IPS-18c (cell line): ENCODE data around the gene PGBD4.

Experiments used
- H3K4me3 ChIP-seq: 2 replicates; pipeline ENCODE4 v1.7.0; 2013; ENCODE audit warnings: low read depth, mild to moderate bottlenecking, low read length, moderate library complexity; ENCODE audit not compliant: insufficient read depth
- H3K9me3 ChIP-seq: one replicate; pipeline ENCODE4 v1.6.1; 2013; ENCODE audit warnings: mild to moderate bottlenecking, low read length, moderate library complexity; ENCODE audit not compliant: control insufficient read depth, insufficient read depth

Gene PGBD4

DNA sequence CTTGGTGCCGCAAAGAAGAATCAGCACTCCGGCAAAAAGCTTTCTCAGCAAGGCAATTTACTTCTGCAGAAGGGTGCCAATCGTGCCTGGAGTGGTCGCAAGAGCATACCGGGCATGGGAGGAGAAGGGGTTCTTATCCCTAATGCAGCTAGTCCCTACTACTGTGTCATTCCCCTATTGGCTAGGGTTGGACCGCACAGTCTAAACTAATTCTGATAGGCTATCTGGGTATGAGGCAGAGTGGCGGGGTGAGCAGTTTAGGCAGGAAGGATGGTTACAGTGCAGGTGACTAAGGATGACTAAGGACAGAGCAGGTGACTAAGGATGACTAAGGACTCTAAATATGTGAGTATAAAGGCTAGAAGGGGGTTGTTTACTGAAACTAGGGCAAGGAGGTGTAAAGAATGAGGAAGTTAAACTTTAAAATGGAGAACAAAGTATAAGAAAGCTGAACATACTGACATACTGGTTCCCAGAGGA is 52.9 kb downstream of the PGBD4 start:
- Histone ChIP-seq H3K9me3 (peaks cover 5% of the 10 kb centered on the region), H3K4me3 (no peak overlapping the region)

DNA sequence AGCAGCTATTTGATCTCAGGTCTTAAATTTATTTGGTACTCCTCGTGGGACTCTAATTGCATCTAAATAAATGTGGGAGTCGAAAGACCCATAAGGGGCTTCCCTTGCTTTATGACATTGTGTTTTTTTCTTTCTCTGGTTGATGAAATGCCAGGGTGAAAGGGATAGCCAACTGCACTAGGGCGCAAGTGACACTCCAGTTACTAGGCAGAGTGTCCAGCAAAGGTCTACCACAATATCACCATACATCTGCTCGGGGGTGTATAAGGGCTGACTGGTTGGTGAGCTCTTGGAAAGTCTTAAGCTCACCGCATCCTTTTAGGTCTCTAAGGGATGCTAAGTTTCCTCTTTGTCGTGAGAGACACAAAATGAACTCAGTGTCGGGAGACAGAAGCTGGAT is 54.0 kb downstream of the PGBD4 start:
- Histone ChIP-seq H3K9me3 (peaks cover 5% of the 10 kb centered on the region), H3K4me3 (no peak overlapping the region)
